ENCODE data around the gene DNM3.

DNA sequence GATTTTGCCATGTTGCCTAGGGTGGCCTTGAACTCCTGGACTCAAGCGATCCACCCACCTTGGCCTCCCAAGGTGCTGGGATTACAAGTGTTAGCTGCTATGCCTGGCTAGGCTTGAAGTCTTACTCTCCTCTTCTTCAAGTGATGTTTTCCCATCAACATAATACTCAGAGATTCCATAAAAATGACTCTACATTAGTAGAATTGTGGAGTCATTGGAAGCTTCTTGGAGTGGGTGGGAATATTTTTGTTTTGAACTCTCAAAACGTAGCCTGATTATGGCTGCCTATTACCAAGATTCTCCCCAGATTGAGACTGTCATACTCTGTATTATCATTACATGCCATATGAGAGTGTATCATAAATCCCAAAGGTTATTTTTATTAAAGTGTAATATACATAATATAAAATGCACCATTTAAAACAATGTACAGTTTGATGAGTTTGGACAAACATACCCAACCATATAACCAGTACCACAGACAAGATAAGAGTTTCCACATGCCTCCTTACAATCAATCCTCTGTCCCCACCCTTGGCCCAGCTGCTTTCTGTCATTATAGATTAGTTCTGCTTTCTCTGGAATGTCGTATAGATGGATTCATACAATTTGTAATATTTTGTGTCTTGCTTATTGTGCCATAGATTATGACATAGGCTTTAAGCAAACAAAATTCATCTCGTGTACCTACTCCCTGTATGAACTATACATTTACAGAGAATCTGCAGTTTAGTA, 8.0 kb upstream of the DNM3 start:
- TF ChIP-seq POLR2AphosphoS5 (IDR thresholded peaks at IDR 0.05) (no peak), EP300 (IDR thresholded peaks at IDR 0.05) (no peak)
- TF ChIP-seq, protein P1, sequence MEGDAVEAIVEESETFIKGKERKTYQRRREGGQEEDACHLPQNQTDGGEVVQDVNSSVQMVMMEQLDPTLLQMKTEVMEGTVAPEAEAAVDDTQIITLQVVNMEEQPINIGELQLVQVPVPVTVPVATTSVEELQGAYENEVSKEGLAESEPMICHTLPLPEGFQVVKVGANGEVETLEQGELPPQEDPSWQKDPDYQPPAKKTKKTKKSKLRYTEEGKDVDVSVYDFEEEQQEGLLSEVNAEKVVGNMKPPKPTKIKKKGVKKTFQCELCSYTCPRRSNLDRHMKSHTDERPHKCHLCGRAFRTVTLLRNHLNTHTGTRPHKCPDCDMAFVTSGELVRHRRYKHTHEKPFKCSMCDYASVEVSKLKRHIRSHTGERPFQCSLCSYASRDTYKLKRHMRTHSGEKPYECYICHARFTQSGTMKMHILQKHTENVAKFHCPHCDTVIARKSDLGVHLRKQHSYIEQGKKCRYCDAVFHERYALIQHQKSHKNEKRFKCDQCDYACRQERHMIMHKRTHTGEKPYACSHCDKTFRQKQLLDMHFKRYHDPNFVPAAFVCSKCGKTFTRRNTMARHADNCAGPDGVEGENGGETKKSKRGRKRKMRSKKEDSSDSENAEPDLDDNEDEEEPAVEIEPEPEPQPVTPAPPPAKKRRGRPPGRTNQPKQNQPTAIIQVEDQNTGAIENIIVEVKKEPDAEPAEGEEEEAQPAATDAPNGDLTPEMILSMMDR (IDR thresholded peaks at IDR 0.05), result no peak
